HL-60 (cell line): Measurements from ENCODE around the gene TMEM94.

Experiments used
- CTCF ChIP-seq: IDR thresholded peaks from one replicate; pipeline ENCODE4 v1.5.1; 2011; ENCODE audit warnings: low read length, control low read depth, inconsistent platforms; ENCODE audit not compliant: insufficient read depth
- POLR2AphosphoS5 ChIP-seq: IDR thresholded peaks from 2 replicates; pipeline ENCODE4 v1.6.1; 2012; ENCODE audit warnings: low read depth
- TF ChIP-seq, protein P1 (sequence below): IDR thresholded peaks from 2 replicates; pipeline ENCODE4 v1.6.1; 2012; ENCODE audit warnings: low read depth; ENCODE audit not compliant: insufficient replicate concordance

DNA sequence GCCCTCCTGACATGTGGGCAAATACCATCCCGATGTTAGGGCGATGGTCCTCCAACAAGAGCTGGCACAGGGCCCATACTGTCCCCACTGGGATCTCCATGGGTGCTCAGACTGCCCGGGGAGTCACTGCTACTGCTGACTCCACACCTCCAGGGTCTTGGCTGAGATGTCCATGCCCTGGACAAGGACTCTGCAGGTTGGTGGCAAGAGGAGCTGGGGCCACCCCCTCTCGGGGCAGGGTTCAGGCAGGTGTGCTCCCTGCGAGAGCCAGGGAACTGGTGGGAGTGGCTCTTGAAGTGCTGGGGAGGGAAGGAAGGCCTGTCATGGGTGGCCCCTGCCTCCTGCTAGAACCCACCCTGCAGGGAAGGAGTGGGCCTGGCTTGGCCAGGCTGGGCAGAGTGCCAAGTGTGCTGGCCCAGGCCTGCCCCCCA is 52.5 kb downstream of the TMEM94 start:
- TF ChIP-seq CTCF (no peak), POLR2AphosphoS5 (no peak)
- TF ChIP-seq, protein P1, sequence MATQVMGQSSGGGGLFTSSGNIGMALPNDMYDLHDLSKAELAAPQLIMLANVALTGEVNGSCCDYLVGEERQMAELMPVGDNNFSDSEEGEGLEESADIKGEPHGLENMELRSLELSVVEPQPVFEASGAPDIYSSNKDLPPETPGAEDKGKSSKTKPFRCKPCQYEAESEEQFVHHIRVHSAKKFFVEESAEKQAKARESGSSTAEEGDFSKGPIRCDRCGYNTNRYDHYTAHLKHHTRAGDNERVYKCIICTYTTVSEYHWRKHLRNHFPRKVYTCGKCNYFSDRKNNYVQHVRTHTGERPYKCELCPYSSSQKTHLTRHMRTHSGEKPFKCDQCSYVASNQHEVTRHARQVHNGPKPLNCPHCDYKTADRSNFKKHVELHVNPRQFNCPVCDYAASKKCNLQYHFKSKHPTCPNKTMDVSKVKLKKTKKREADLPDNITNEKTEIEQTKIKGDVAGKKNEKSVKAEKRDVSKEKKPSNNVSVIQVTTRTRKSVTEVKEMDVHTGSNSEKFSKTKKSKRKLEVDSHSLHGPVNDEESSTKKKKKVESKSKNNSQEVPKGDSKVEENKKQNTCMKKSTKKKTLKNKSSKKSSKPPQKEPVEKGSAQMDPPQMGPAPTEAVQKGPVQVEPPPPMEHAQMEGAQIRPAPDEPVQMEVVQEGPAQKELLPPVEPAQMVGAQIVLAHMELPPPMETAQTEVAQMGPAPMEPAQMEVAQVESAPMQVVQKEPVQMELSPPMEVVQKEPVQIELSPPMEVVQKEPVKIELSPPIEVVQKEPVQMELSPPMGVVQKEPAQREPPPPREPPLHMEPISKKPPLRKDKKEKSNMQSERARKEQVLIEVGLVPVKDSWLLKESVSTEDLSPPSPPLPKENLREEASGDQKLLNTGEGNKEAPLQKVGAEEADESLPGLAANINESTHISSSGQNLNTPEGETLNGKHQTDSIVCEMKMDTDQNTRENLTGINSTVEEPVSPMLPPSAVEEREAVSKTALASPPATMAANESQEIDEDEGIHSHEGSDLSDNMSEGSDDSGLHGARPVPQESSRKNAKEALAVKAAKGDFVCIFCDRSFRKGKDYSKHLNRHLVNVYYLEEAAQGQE = no peak
